GM19395 (cell line): ENCODE results near the gene ZNF785.
"Not testable (repeated sequence)": the region's sequence is repeated elsewhere in the genome, so short reads cannot be mapped to it uniquely, and the experiment has no call there.

Source experiments
- ATAC-seq: cut with Tn5 transposase; IDR thresholded peaks from one replicate; pipeline ENCODE4 v1.9.1; 2021; ENCODE audit warnings: mild to moderate bottlenecking, moderate library complexity; ENCODE audit not compliant: unreplicated experiment

ZNF785 gene

GRCh38 chr16:30603945-30604315 lies 18.4 kb upstream of the ZNF785 start:
- no peak for ATAC-seq

- ATAC-seq = no peak
Observed at GRCh38 chr16:30602616-30603277, 17.2 kb upstream of the ZNF785 start.

- no peak for ATAC-seq
Observed at GRCh38 chr16:30601966-30602365, 16.5 kb upstream of the ZNF785 start.

GRCh38 chr16:30600929-30601328 lies 15.4 kb upstream of the ZNF785 start:
- ATAC-seq = no peak

GRCh38 chr16:30600215-30600614 lies 14.7 kb upstream of the ZNF785 start:
- ATAC-seq = no peak

- ATAC-seq = no peak
Observed at GRCh38 chr16:30592871-30593270, 7.4 kb upstream of the ZNF785 start.

GRCh38 chr16:30590869-30591268 lies 5.4 kb upstream of the ZNF785 start:
- ATAC-seq = not testable (repeated sequence)

- ATAC-seq = not testable (repeated sequence)
Observed at GRCh38 chr16:30589582-30589981, 4.1 kb upstream of the ZNF785 start.

GRCh38 chr16:30588651-30589050 lies 3.2 kb upstream of the ZNF785 start:
- ATAC-seq = no peak

GRCh38 chr16:30585022-30585399 lies 486 bp downstream of the ZNF785 start:
- ATAC-seq = peak; percentile 34

GRCh38 chr16:30582611-30583340 lies 2.7 kb downstream of the ZNF785 start:
- ATAC-seq = no peak

- ATAC-seq = no peak
Observed at GRCh38 chr16:30581457-30581856, 4.0 kb downstream of the ZNF785 start.

GRCh38 chr16:30574678-30575077 lies 10.8 kb downstream of the ZNF785 start:
- ATAC-seq = no peak

GRCh38 chr16:30571445-30572322 lies 13.8 kb downstream of the ZNF785 start, which contains the start of gene ZNF688:
Gene ZNF688 (minus strand): TSS chr16:30571714. CDS start chr16:30571629, 85 bp downstream.
- peak; percentile 76 for ATAC-seq

- no peak for ATAC-seq
Observed at GRCh38 chr16:30570636-30571444, 14.7 kb downstream of the ZNF785 start.

- no peak for ATAC-seq
Observed at GRCh38 chr16:30569746-30570635, 15.5 kb downstream of the ZNF785 start.

- ATAC-seq = no peak
Observed at GRCh38 chr16:30569281-30569680, 16.2 kb downstream of the ZNF785 start.

- no peak for ATAC-seq
Observed at GRCh38 chr16:30567991-30568638, 17.4 kb downstream of the ZNF785 start.
